ENCODE measurements around the gene SOX6. TPM values are rescaled to one million over a fixed set of nuclear protein-coding genes. Genes with fewer than 3 reads are reported as not detected.

Gene SOX6
- polyA plus RNA-seq, 1 of the 3 experiments (the other 2 are of a cell fraction) = 0.03 TPM

DNA sequence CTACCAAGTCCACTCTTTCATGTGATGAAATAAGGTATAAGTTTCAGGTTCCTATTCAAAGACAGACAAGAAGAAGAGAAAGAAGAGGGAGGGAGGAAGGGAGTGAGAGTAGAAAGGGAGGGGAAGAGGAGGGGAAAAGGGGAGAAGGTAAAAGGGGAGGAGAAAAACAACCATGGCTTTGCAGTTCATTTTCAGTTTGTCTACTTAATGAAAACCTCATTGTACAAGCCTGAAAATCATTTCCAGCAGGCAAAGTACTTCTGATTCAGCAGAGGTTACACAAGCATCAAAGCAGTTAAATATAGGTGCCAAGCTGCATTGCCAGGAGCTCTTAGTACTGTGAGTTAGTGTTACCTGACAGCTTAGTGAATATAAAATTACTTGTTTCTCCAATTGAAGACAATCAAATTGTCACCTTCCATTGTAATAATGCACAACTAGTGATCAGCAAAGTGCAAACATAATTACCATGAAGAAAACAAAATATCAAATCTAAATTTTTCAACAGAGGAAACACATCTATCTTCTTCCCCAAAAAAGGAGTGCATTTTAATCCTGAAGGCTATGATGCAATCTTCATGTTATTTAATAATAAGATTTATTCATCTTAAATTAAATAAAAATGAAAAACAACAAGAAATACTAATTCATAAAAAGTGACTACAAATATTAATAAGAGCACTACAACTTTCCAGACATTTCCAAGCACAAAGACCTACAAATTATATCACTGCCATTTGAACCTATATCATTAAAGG is 8.2 kb downstream of the SOX6 start:
- TF ChIP-seq JUND (IDR thresholded peaks at IDR 0.05) (no peak), RCOR1 (IDR thresholded peaks at IDR 0.05; ENCODE audit: low read length) (no peak), FOXM1 (IDR thresholded peaks at IDR 0.05; ENCODE audit: low read depth) (no peak), CTCF (IDR thresholded peaks at IDR 0.05) (no peak), MEF2A (IDR thresholded peaks at IDR 0.05; ENCODE audit: borderline replicate concordance, low read depth) (no peak), NFIC (IDR thresholded peaks at IDR 0.05; ENCODE audit: borderline replicate concordance) (no peak), TAF1 (IDR thresholded peaks at IDR 0.05; ENCODE audit: borderline replicate concordance, low read depth, low read length) (no peak), SMC3 (IDR thresholded peaks at IDR 0.05; ENCODE audit: low read depth, low read length) (no peak), FOSL2 (IDR thresholded peaks at IDR 0.05; ENCODE audit: borderline replicate concordance, low read depth) (no peak), TCF12 (IDR thresholded peaks at IDR 0.05) (no peak), RFX5 (IDR thresholded peaks at IDR 0.05; ENCODE audit: low read length) (no peak), POLR2AphosphoS5 (IDR thresholded peaks at IDR 0.05; ENCODE audit: low read depth, low read length) (no peak), REST (IDR thresholded peaks at IDR 0.05; ENCODE audit: low read depth, low read length) (no peak), RXRA (IDR thresholded peaks at IDR 0.05; ENCODE audit: borderline replicate concordance, low read depth) (no peak), TEAD4 (IDR thresholded peaks at IDR 0.05; ENCODE audit: borderline replicate concordance, insufficient read depth) (no peak), RAD21 (IDR thresholded peaks at IDR 0.05; ENCODE audit: low read length) (no peak), MXI1 (IDR thresholded peaks at IDR 0.05; ENCODE audit: low read depth, low read length) (no peak), USF2 (IDR thresholded peaks at IDR 0.05; ENCODE audit: borderline replicate concordance, low read depth, low read length) (no peak), SIN3A (IDR thresholded peaks at IDR 0.05; ENCODE audit: borderline replicate concordance, low read depth, low read length) (no peak)
- TF ChIP-seq, protein P1, sequence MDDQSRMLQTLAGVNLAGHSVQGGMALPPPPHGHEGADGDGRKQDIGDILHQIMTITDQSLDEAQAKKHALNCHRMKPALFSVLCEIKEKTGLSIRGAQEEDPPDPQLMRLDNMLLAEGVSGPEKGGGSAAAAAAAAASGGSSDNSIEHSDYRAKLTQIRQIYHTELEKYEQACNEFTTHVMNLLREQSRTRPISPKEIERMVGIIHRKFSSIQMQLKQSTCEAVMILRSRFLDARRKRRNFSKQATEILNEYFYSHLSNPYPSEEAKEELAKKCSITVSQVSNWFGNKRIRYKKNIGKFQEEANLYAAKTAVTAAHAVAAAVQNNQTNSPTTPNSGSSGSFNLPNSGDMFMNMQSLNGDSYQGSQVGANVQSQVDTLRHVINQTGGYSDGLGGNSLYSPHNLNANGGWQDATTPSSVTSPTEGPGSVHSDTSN (IDR thresholded peaks at IDR 0.05) = no peak
- Histone ChIP-seq H3K36me3 (replicated peaks in 1 of 2; ENCODE audit: control insufficient read depth in 1 of 2, insufficient read depth in 2 of 2, low read length in 1 of 2) (no peaks in the 10 kb centered on the region), H3K4me2 (no peak overlapping the region), H3K4me1 (ENCODE audit: control insufficient read depth in 1 of 2, insufficient read depth in 2 of 2, low read depth in 1 of 2, low read length in 1 of 2) (peaks cover 0 to 5% of the 10 kb centered on the region in 2 experiments; a peak in 2 of 4 replicates), H3K9me2 (no peaks in the 10 kb centered on the region), H3K9me3 (no peaks in the 10 kb centered on the region), H3K9ac (no peak overlapping the region), H3K79me2 (ENCODE audit: insufficient read depth) (no peaks in the 10 kb centered on the region), H3K27ac (ENCODE audit: low read depth in 2 of 2, low read length in 1 of 2) (no peak overlapping the region; a peak in 1 of 4 replicates), H4K20me1 (ENCODE audit: insufficient read depth) (no peaks in the 10 kb centered on the region), H2AFZ (ENCODE audit: low read depth) (peak overlapping the region; percentile 19; the same call in 1 of the 2 replicates), H3K27me3 (ENCODE audit: insufficient read depth) (no peaks in the 10 kb centered on the region), H3F3A (replicated peaks; ENCODE audit: insufficient read depth) (no peaks in the 10 kb centered on the region), H3K4me3 (ENCODE audit: low read depth in 2 of 2, low read length in 1 of 2) (no peak overlapping the region)
- ChIA-PET CTCF (interaction anchor here (0.7 to 1.1 kb wide), 2 partner anchors 8 to 119 kb away, joined by 3 to 4 read pairs; partner anchors contain the start of gene SOX6), POLR2A (no interaction called here)
- DNase-seq = no peak

Measured in SK-N-SH (cell line).